WTC11 (cell line): Measurements from ENCODE around the gene NECAB3.

Experiments
- JUN ChIP-seq: sonication (generic); formaldehyde crosslinking; IDR thresholded peaks from 2 replicates; pipeline ENCODE4 v1.8.0; 2023; ENCODE audit warnings: mild to moderate bottlenecking, missing genetic modification reagents
- KAT7 ChIP-seq: sonication (generic); formaldehyde crosslinking; IDR thresholded peaks from 2 replicates; pipeline ENCODE4 v1.8.1; 2023; ENCODE audit warnings: missing genetic modification reagents, mild to moderate bottlenecking, borderline replicate concordance
- NR3C1 ChIP-seq: sonication (generic); formaldehyde crosslinking; conservative IDR thresholded peaks from 2 replicates; pipeline ENCODE4 v1.8.1; 2023; ENCODE audit warnings: low read depth, mild to moderate bottlenecking, missing genetic modification reagents
- RELA ChIP-seq: sonication (generic); formaldehyde crosslinking; IDR thresholded peaks from 2 replicates; pipeline ENCODE4 v1.8.1; 2022; ENCODE audit warnings: missing genetic modification reagents, mild to moderate bottlenecking, borderline replicate concordance
- ZNF232 ChIP-seq: sonication (generic); formaldehyde crosslinking; IDR thresholded peaks from 2 replicates; pipeline ENCODE4 v1.8.0; 2022; ENCODE audit warnings: mild to moderate bottlenecking, missing genetic modification reagents
- TF ChIP-seq, protein P1 (sequence below): fragments of 200-600 bp; IDR thresholded peaks from 2 replicates; pipeline ENCODE4 v1.8.0; 2022; ENCODE audit warnings: antibody characterized with exemption
- TF ChIP-seq, protein P2 (sequence below): sonication (generic); formaldehyde crosslinking; IDR thresholded peaks from 2 replicates; pipeline ENCODE4 v1.8.0; 2022; ENCODE audit warnings: mild to moderate bottlenecking, missing genetic modification reagents
- TF ChIP-seq, protein P3 (sequence below): sonication (generic); formaldehyde crosslinking; conservative IDR thresholded peaks from 2 replicates; pipeline ENCODE4 v1.8.1; 2022; ENCODE audit warnings: mild to moderate bottlenecking, missing genetic modification reagents
- TF ChIP-seq, protein P4 (sequence below): sonication (generic); formaldehyde crosslinking; IDR thresholded peaks from 2 replicates; pipeline ENCODE4 v1.8.1; 2023; ENCODE audit warnings: mild to moderate bottlenecking, missing genetic modification reagents, borderline replicate concordance

DNA sequence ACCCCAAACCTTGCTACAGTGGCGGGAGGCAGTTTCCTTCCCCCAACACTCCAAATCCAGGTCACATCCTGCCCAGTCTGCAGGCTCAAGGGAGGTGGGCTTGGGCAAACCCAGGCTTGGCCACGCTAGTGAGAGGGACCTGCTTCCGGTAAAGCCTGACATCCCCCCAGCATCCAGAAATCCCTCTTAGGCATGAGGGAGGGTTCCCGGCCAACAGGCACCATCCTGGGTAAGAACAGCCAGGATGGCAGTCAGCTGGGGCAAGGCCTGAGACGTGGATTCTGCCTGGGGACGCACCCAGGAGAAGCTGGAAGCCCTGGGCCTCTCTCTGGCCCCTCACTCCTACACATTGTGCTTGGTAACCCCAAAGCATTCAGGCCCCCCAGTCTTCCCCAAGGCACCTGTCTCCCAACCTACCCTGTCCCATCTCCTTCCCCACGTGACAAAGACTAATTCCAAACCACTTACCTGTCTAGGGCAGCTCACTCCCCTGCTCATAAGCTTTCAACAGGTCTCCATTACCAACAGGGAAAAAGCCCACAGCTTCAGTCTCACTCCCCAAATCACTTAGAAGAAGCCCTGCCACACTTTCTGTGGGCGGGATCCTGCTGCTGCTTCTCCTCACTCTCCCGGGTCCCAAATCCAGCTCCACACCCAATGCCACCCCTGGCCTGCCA is 10.0 kb downstream of the NECAB3 start:
- TF ChIP-seq, protein P1, sequence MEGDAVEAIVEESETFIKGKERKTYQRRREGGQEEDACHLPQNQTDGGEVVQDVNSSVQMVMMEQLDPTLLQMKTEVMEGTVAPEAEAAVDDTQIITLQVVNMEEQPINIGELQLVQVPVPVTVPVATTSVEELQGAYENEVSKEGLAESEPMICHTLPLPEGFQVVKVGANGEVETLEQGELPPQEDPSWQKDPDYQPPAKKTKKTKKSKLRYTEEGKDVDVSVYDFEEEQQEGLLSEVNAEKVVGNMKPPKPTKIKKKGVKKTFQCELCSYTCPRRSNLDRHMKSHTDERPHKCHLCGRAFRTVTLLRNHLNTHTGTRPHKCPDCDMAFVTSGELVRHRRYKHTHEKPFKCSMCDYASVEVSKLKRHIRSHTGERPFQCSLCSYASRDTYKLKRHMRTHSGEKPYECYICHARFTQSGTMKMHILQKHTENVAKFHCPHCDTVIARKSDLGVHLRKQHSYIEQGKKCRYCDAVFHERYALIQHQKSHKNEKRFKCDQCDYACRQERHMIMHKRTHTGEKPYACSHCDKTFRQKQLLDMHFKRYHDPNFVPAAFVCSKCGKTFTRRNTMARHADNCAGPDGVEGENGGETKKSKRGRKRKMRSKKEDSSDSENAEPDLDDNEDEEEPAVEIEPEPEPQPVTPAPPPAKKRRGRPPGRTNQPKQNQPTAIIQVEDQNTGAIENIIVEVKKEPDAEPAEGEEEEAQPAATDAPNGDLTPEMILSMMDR = no peak
- TF ChIP-seq RELA (CRISPR knock-in tag) = no peak
- TF ChIP-seq NR3C1 = no peak
- TF ChIP-seq, protein P2, sequence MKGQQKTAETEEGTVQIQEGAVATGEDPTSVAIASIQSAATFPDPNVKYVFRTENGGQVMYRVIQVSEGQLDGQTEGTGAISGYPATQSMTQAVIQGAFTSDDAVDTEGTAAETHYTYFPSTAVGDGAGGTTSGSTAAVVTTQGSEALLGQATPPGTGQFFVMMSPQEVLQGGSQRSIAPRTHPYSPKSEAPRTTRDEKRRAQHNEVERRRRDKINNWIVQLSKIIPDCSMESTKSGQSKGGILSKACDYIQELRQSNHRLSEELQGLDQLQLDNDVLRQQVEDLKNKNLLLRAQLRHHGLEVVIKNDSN (CRISPR knock-in tag) = no peak
- TF ChIP-seq, protein P3, sequence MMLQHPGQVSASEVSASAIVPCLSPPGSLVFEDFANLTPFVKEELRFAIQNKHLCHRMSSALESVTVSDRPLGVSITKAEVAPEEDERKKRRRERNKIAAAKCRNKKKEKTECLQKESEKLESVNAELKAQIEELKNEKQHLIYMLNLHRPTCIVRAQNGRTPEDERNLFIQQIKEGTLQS (CRISPR knock-in tag) = no peak
- TF ChIP-seq JUN (CRISPR knock-in tag) = no peak
- no peak for TF ChIP-seq KAT7 (CRISPR knock-in tag)
- no peak for TF ChIP-seq ZNF232
- TF ChIP-seq, protein P4, sequence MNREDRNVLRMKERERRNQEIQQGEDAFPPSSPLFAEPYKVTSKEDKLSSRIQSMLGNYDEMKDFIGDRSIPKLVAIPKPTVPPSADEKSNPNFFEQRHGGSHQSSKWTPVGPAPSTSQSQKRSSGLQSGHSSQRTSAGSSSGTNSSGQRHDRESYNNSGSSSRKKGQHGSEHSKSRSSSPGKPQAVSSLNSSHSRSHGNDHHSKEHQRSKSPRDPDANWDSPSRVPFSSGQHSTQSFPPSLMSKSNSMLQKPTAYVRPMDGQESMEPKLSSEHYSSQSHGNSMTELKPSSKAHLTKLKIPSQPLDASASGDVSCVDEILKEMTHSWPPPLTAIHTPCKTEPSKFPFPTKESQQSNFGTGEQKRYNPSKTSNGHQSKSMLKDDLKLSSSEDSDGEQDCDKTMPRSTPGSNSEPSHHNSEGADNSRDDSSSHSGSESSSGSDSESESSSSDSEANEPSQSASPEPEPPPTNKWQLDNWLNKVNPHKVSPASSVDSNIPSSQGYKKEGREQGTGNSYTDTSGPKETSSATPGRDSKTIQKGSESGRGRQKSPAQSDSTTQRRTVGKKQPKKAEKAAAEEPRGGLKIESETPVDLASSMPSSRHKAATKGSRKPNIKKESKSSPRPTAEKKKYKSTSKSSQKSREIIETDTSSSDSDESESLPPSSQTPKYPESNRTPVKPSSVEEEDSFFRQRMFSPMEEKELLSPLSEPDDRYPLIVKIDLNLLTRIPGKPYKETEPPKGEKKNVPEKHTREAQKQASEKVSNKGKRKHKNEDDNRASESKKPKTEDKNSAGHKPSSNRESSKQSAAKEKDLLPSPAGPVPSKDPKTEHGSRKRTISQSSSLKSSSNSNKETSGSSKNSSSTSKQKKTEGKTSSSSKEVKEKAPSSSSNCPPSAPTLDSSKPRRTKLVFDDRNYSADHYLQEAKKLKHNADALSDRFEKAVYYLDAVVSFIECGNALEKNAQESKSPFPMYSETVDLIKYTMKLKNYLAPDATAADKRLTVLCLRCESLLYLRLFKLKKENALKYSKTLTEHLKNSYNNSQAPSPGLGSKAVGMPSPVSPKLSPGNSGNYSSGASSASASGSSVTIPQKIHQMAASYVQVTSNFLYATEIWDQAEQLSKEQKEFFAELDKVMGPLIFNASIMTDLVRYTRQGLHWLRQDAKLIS = no peak
